Urothelium cell line (cell line): ENCODE data around the gene FAM219B.
"Not testable (repeated sequence)": the region's sequence is repeated elsewhere in the genome, so short reads cannot be mapped to it uniquely, and the experiment has no call there.

Source experiments
- DNase-seq: peaks from one replicate; pipeline ENCODE4 v3.0.0; 2011; ENCODE audit warnings: low spot score, mixed read lengths
- FAIRE-seq: peaks from 2 replicates; lab custom pipeline; 2011; peaks lifted over from hg19 to GRCh38; lab: Jason Lieb, UNC

Gene FAM219B

DNA sequence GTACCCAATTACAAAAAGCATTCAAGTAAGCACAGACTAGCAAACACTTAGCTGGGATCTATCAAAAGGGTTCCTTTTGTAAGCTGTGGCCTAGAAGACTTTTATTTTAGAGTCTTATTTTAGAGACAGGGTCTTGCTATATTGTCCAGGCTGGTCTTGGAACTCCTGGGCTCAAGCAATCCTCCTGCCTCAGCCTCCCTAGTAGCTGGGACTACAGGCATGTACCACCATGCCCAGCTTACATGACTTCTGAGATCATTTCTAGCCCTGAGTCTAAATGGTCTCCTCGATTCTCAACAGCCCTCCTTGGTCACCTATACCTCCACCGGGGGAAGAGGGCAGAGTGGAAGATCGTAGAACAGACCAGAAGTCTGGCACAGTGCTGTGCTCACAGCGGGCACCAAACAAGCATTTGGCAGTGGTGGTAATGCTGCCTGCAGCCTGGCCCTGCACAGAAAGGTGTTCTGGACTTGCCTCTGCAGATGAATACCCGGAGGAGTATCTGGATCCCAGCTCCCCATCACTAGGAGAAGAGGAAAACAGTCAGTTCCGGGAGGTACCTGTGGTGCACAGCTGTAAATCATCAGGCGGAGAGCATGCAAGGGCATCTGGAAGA, 2.4 kb downstream of the FAM219B start:
- no peak for FAIRE-seq

DNA sequence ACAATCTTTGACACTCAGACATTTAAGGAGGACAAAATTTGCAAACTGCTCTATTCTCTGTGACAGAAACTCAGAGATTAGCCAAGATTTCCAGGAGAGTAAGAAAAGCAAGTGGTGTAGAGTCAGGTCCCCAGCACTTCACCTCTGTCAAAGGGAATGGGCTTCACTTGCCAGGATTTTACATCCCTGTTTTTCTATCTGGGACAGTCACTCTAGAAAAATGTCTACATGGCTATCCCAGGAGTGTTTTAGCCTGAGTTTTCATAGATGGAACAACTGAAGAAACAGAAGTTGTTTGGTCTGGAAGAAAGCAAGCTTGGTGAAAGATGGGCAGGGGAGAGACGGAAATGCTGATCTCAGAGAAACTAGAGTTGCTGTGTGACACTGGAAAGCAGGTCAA, 3.0 kb downstream of the FAM219B start:
- FAIRE-seq (no peak), DNase-seq (no peak)

More for the DNA sequence above, 2.4 kb downstream of the FAM219B start:
- DNase-seq: no peak

- FAIRE-seq (no peak), DNase-seq (no peak)
Measured at GRCh38 chr15:74902295-74903075, 4.2 kb downstream of the FAM219B start.

- FAIRE-seq (no peak), DNase-seq (peak; percentile 62)
Measured at GRCh38 chr15:74901612-74902063, 5.0 kb downstream of the FAM219B start.

GRCh38 chr15:74897300-74897701, 9.3 kb downstream of the FAM219B start:
- FAIRE-seq: no peak
- no peak for DNase-seq

DNA sequence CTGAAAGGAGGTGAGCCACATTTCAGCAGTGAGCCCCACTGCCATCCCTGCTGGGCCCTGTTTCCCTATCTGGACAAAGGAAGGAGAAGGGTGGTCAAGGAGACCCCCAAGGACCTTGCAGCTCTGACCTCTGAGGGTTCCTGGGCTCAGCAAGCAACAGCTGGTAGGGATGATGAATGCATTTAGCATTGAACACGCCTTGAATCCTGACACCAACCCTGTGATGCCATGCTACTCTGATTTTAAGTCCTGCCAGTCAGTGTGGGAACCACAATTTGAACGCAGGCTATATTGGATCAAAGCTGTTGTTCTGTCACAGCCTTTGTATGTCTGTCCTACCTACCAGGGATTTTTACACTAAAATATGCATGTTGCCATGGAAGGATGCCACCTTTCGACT, 10.3 kb downstream of the FAM219B start:
- no peak for FAIRE-seq
- no peak for DNase-seq

GRCh38 chr15:74895830-74896229, 10.8 kb downstream of the FAM219B start:
- DNase-seq (no peak), FAIRE-seq (no peak)

- DNase-seq, FAIRE-seq: not testable (repeated sequence)
Measured at GRCh38 chr15:74894383-74894782, 12.3 kb downstream of the FAM219B start.

- DNase-seq: no peak
- no peak for FAIRE-seq
Measured at GRCh38 chr15:74893627-74894026, 13.0 kb downstream of the FAM219B start.

- no peak for FAIRE-seq
- DNase-seq: no peak
Measured at GRCh38 chr15:74892931-74893330, 13.7 kb downstream of the FAM219B start.

DNA sequence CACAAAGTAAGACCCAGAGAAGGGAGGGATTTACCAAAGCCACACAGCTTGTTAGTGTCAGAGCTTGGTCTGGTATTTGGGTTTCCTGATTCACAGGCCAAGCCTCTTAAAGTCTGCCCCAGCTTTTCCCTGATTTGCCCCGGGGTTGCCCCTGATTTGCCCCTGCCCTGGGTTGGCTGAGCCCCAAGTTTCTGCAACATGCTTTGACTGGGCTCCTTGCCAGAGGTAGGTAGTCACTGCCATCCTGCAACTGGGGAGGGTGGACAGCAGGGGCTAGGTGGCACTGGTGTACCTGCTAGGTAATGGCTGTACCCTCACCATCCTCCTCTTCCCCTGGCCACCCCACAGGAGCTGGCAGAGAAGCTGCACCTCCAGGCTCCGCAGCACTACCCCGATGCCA, 14.3 kb downstream of the FAM219B start:
- no peak for FAIRE-seq
- DNase-seq: no peak

- FAIRE-seq: no peak
Measured at GRCh38 chr15:74891469-74891868, 15.2 kb downstream of the FAM219B start.

DNA sequence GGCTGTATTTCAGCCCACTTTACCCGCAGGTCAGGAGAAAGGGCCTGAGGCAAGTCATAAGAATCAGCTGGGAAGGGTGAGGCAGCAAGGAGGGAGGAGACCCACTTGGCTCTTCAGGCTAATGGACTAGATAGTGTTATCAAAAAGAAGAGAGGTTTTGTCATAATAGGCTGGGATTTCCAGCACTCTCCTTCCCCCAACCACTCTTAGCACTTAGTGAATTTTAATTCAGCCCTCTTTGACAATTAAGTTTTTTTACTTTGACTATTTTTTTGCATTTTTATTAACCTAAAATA, 16.0 kb downstream of the FAM219B start:
- FAIRE-seq (no peak), DNase-seq (no peak)

More at GRCh38 chr15:74891469-74891868, 15.2 kb downstream of the FAM219B start:
- no peak for DNase-seq

GRCh38 chr15:74889883-74890664, 16.6 kb downstream of the FAM219B start, which contains the start of gene MPI:
Gene MPI, plus strand, starts transcription at chr15:74890042. Its CDS starts 32 bp downstream, at chr15:74890074.
- FAIRE-seq: no peak
- DNase-seq: peak; percentile 91

- no peak for DNase-seq
- no peak for FAIRE-seq
Measured at GRCh38 chr15:74889390-74889882, 17.2 kb downstream of the FAM219B start.

GRCh38 chr15:74888716-74889115, 17.9 kb downstream of the FAM219B start:
- FAIRE-seq (no peak), DNase-seq (no peak)

DNA sequence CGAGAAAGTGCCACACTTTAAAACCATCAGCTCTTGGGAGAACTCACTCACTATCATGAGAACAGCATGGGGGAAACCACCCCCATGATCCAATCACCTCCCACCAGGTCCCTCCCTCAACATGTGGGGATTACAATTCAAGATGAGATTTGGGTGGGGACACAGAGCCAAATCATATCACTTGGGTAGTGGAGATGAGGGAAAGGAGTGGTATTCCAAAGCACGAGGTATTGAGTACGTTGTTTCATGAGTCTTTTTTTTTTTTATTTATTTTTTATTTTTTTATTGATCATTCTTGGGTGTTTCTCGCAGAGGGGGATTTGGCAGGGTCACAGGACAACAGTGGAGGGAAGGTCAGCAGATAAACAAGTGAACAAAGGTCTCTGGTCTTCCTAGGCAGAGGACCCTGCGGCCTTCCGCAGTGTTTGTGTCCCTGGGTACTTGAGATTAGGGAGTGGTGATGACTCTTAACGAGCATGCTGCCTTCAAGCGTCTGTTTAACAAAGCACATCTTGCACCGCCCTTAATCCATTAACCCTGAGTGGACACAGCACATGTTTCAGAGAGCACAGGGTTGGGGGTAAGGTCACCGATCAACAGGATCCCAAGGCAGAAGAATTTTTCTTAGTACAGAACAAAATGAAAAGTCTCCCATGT, 19.0 kb downstream of the FAM219B start:
- FAIRE-seq, DNase-seq: not testable (repeated sequence)

DNA sequence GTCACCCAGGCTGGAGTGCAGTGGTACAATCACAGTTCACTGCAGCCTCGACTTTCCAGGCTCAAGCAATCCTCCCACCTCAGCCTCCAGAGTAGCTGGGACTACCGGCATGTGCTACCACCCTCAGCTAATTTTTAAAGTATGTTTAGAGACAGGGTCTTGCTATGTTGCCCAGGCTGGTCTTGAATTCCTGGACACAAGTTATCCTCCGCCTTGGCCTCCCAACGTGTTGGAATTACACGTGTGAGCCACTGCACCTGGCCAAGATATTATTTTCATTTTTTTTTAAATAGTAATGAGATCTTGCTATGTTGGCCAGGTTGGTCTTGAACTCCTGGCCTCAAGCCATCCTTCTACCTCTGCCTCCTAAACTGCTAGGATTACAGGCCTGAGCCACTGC, 21.2 kb downstream of the FAM219B start:
- DNase-seq (no peak), FAIRE-seq (no peak)

DNA sequence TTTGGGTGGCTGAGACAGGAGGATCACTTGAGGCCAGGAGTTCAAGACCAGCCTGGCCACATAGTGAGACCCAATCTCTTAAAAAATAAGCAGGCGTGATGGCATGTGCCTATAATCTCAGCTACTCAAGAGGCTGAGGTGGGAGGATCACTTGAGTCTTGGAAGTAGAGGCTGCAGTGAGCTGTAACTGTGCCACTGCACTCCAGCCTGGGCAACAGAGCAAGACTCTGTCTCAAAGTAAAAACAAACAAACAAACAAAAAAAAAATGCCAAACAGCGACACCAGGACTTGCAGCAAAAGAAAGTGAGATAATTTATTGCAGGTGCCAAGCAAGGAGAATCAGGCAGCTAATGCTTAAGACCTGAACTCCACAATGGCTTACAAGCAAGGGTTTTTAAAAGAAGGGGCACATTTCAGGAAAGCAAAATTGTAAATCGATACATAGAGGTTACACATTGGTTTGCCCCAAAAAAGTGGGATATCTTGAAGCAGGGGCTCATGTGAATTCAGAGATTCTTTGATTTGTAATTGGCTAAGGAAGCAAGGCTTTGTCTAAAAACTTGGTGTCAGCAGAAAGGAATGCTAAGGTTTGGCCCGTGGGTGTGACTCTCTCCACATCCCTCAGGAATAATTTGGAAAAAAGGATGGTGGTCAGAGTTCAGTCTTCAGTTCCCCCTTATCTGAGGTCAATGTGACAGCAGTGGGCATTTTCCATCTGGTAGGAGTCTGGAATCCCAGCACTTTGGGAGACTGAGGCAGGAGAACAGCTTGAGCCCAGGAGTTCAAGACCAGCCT, 22.0 kb downstream of the FAM219B start:
- DNase-seq (peak; percentile 43), FAIRE-seq (no peak)

DNA sequence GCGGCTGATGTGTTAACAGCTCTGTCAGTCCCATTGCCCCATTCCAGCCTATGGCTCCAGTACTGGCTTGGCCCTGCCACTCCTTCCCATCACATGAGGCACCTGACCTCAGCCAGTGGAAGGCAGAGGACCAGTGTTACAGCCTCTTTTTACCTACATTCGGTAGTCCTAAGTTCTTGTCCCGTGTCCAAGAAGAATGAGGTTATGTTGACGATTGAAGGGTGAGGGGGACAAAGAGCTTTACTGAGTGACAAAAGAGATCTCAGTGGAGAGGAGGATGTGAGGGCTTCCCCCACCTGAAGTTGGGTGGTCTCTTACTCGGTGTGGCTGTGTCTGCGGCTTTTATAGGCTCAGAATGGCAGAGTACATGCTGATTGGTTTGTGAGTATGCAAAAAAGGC, 24.1 kb downstream of the FAM219B start:
- no peak for FAIRE-seq
- no peak for DNase-seq
